NCI-H2196 treated with DMSO at 0.1 percent for 48 hours (cell line): Measurements from ENCODE around the gene DEPDC7.
A peak's percentile ranks its signal among the peaks of the same experiment; 100 is the strongest.
"Not testable (repeated sequence)": the region's sequence is repeated elsewhere in the genome, so short reads cannot be mapped to it uniquely, and the experiment has no call there.

Source experiments
- DNase-seq: peaks from one replicate; lab custom pipeline; 2025; ENCODE audit not compliant: unreplicated experiment; lab: John Stamatoyannopoulos, UW

Gene DEPDC7

GRCh38 chr11:33021937-33022336 is 6.3 kb downstream of the DEPDC7 start:
- DNase-seq: no peak

- DNase-seq: no peak
Measured at GRCh38 chr11:33025339-33025722, 9.7 kb downstream of the DEPDC7 start.

DNA sequence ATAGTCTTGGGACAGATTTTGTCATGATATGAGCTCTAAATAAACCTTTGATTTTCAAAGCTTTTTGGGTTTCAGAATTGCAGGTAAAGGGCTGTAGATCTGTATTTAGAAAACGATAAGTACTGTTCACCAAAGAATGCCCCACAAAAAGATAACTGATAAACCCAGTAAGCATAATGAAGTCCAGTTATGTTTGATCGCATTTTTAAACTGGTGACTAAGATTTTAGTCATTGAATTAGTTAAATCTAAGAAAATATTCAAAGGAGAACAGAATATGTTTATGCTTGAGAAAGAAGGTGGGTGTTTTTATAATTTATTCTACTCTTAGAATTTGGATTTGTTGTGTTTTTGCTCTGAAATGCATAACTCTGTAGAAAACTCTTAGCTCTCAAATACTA is 11.6 kb downstream of the DEPDC7 start:
- no peak for DNase-seq

- DNase-seq: no peak
Measured at GRCh38 chr11:33027846-33028536, 12.3 kb downstream of the DEPDC7 start.

- DNase-seq: no peak
Measured at GRCh38 chr11:33028537-33028914, 12.8 kb downstream of the DEPDC7 start.

- not testable (repeated sequence) for DNase-seq
Measured at GRCh38 chr11:33029218-33029617, 13.5 kb downstream of the DEPDC7 start.

- no peak for DNase-seq
Measured at GRCh38 chr11:33033493-33033892, 17.8 kb downstream of the DEPDC7 start.

GRCh38 chr11:33035011-33035410 is 19.3 kb downstream of the DEPDC7 start:
- DNase-seq: no peak

- DNase-seq: peak; percentile 86
Measured at GRCh38 chr11:33039274-33040032, 23.8 kb downstream of the DEPDC7 start, which contains the start of gene TCP11L1. TSS of gene TCP11L1 (plus strand) at chr11:33039572. CDS start at chr11:33043774, 4,202 bp downstream.

DNA sequence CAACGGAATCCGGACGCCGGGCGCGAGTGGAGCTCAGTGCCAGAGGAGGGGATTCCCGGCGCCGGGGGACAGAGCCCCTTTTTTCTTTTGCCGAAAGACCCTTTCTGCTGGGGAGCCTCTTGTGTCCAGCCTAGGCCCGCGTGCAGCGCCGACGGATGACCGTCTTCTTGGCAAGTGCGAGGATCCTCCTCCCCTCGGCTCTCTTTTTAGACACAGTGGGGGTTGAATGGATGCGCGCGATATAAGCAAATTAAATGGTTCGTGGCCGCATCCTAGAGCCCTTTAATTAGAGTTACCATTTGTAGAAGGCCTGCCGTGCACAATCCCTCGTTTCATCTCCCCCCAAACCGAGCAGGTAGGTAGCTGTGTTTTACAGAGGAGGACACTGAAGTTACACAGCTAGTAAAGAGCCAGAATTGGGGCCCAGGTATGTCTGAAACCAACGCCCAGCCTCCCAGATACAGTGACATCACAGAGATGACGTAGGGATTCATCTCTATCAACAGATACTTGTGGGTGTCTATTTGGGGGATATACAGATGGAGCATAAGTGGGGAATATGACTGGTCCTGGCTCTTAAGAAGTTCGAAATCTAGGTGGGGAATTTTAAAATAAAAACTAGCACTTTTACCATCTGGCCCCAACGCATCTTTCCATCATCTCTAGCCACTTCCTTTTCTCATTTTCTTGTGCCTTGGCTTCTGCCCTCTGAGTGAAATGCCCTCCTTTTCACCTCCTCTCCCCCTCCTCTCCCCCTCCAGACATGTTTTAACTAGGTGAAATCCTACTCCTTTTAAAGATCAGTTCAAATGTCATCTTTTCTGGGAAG is 24.6 kb downstream of the DEPDC7 start:
- DNase-seq: no peak

GRCh38 chr11:33040862-33041453 is 25.3 kb downstream of the DEPDC7 start:
- DNase-seq: no peak

DNA sequence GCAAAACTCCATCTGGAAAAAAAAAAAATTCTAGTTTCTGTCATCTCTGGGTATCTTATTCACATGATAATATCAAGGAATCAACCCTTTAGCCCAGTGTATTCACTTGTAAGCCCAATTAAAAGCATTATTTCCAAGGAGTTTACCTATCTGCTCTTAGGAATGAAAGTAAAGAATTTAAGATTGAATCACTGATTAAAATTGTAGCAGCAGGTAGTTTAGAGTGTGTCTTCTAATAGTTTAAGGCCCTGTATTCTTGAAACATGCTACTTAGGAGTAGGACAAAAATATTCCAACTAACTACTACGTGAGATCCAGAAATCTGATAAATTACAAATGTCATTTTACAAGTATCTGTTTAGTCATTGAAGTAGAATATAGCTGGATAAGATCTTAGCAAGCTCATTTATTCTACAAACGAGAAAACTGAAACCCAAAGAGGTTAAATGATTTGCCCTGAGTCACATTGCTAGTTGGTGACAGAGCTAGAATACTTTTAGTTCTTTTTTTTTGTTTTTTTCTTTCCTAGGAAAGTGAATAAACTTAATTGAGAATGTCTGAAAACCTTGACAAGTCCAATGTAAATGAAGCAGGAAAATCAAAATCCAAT is 27.6 kb downstream of the DEPDC7 start:
- no peak for DNase-seq

DNA sequence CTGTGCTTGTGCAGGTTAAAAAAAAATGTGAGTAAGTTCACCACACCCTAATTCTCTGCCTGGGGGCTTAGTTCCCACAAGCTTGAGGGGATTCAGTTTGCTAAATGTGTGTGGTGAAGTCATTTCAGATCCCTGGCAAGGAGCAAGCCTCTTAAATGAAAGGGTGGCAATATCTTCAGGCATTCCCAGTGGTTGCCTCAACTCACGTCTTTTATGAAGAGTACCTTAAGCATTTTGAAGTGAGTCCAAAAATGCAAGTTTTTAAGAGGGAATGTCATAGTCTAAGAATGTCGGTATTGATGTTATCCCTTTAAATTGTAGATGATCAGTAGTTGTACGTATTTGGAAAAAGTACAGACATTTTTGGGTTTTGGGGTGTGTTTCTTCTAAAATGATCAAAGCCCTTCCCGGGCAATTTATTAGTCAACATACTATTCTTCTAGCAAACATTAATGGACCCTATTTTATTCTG is 28.6 kb downstream of the DEPDC7 start:
- DNase-seq: no peak

DNA sequence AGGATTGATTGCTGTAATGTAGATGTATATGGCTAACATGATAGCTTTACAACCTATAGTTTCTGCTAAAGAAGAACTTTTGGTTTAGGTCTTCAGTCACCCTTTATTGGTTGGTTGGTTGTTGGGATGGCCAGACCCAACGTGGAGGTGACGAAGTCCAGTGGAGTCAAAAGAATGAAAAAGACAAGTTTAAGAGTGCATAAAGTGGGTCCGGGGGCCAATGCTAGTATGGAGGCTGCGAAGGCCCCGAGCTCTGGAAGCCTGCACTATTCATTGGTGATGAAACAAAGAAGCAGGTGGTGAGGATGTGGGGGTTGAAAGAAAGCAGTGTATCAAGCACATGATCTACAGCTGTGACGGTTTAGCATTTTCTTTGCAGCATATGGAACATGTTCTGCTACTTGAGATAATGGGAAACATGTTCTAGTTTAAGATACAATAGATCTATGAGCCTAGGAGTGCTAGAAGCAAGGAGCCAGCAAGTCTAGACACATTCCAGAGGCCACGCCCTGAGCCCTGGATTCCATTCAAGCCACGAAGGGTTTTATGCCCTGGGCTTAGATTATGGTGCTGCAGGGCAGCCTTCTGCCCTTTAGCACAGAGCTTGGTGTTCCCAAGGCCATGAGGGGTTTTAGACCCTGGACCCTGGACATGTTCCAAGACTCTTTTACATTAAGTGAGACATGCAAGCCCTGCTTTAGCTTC is 30.0 kb downstream of the DEPDC7 start:
- DNase-seq: no peak

- not testable (repeated sequence) for DNase-seq
Measured at GRCh38 chr11:33048701-33049100, 33.0 kb downstream of the DEPDC7 start.

DNA sequence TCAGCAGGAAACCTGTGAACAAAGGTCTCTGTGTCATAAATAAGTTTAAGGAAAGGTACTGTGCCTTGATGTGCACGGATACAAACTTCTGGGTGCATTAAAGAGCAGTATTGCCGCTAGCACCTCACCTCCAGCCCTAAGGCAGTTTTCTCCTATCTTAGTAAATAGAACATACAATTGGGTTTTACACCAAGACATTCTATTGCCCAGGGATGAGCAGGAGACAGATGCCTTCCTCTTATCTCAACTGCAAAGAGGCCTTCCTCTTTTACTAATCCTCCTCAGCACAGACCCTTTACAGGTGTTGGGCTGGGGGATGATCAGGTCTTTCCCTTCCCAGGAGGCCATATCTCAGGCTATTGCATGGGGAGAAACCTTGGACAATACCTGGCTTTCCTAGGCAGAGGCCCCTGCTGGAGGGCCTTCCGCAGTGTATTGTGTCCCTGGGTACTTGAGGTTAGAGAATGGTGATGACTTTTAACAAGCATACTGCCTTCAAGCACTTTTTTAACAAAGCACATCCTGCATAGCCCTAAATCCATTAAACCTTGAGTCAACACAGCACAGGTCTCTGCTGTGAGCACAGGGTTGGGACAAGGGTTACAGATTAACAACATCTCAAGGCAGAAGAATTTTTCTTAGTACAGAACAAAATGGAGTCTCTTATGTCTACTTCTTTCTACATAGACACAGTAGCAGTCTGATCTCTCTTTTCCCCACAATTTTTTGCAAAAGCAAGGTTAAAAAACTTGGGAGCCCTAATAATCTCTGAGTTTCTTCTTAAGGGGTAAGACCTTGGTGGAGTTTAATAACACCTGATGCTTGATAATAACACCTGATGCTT is 34.1 kb downstream of the DEPDC7 start:
- not testable (repeated sequence) for DNase-seq

DNA sequence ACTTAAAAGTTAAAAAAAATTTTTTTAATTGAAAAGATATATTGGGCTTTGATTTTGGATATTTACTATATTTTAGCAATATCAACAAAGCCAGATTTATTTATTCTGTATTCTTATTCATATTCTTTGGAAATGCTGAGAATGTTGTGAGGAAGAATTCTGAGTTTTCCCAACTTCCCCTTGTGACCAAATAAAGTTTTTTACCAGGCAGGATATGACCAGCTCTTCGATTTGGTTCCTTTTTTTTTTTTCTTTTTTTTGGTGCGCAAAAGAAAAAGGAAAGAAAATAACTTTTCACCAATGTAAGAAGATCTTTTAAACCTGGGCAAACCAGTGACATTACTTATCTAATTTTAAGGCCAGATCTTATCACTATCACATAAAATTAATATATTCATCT is 36.6 kb downstream of the DEPDC7 start:
- DNase-seq: no peak

GRCh38 chr11:33055375-33055774 is 39.7 kb downstream of the DEPDC7 start:
- no peak for DNase-seq

- DNase-seq: no peak
Measured at GRCh38 chr11:33057284-33057683, 41.6 kb downstream of the DEPDC7 start.
